HTR-8/SVneo (cell line): ENCODE results near the gene AGBL4.

Experiments
- DNase-seq: peaks from one replicate; pipeline ENCODE4 v3.0.0; 2011; ENCODE audit warnings: low spot score, mixed read lengths; ENCODE audit not compliant: insufficient read length
- FAIRE-seq: peaks from 2 replicates; lab custom pipeline; 2011; peaks lifted over from hg19 to GRCh38; lab: Jason Lieb, UNC

AGBL4 gene

GRCh38 chr1:48969971-48970370, 1053.8 kb downstream of the AGBL4 start:
- DNase-seq: no peak
- FAIRE-seq: no peak

- FAIRE-seq (no peak), DNase-seq (no peak)
Measured at GRCh38 chr1:48967318-48967717, 1056.4 kb downstream of the AGBL4 start.

GRCh38 chr1:48966583-48966982, 1057.2 kb downstream of the AGBL4 start:
- no peak for DNase-seq

GRCh38 chr1:48960320-48960719, 1063.4 kb downstream of the AGBL4 start:
- FAIRE-seq (no peak), DNase-seq (no peak)

More at GRCh38 chr1:48966583-48966982, 1057.2 kb downstream of the AGBL4 start:
- no peak for FAIRE-seq

GRCh38 chr1:48955774-48956173, 1068.0 kb downstream of the AGBL4 start:
- no peak for FAIRE-seq

GRCh38 chr1:48953617-48954016, 1070.1 kb downstream of the AGBL4 start:
- no peak for DNase-seq
- FAIRE-seq: no peak

More at GRCh38 chr1:48955774-48956173, 1068.0 kb downstream of the AGBL4 start:
- DNase-seq: no peak

- FAIRE-seq (no peak), DNase-seq (no peak)
Measured at GRCh38 chr1:48948562-48948961, 1075.2 kb downstream of the AGBL4 start.

GRCh38 chr1:48947761-48948537, 1075.8 kb downstream of the AGBL4 start:
- DNase-seq: no peak
- no peak for FAIRE-seq

- DNase-seq: no peak
- no peak for FAIRE-seq
Measured at GRCh38 chr1:48946070-48946469, 1077.7 kb downstream of the AGBL4 start.

GRCh38 chr1:48944811-48945210, 1078.9 kb downstream of the AGBL4 start:
- DNase-seq: no peak
- no peak for FAIRE-seq

GRCh38 chr1:48943826-48944225, 1079.9 kb downstream of the AGBL4 start:
- FAIRE-seq (no peak), DNase-seq (no peak)

- FAIRE-seq: no peak
- no peak for DNase-seq
Measured at GRCh38 chr1:48943393-48943792, 1080.4 kb downstream of the AGBL4 start.

GRCh38 chr1:48940962-48941732, 1082.6 kb downstream of the AGBL4 start:
- no peak for FAIRE-seq

GRCh38 chr1:48940354-48940753, 1083.4 kb downstream of the AGBL4 start:
- no peak for DNase-seq
- FAIRE-seq: no peak

More at GRCh38 chr1:48940962-48941732, 1082.6 kb downstream of the AGBL4 start:
- no peak for DNase-seq

- FAIRE-seq (no peak), DNase-seq (no peak)
Measured at GRCh38 chr1:48939828-48940227, 1083.9 kb downstream of the AGBL4 start.

- FAIRE-seq (no peak), DNase-seq (no peak)
Measured at GRCh38 chr1:48939042-48939441, 1084.7 kb downstream of the AGBL4 start.

GRCh38 chr1:48937732-48938131, 1086.0 kb downstream of the AGBL4 start:
- DNase-seq: no peak
- no peak for FAIRE-seq

GRCh38 chr1:48936436-48936835, 1087.3 kb downstream of the AGBL4 start:
- no peak for DNase-seq
- no peak for FAIRE-seq

- FAIRE-seq: no peak
- no peak for DNase-seq
Measured at GRCh38 chr1:48932366-48932765, 1091.4 kb downstream of the AGBL4 start.

- DNase-seq (no peak), FAIRE-seq (no peak)
Measured at GRCh38 chr1:48931506-48932192, 1092.1 kb downstream of the AGBL4 start.

GRCh38 chr1:48930011-48930410, 1093.7 kb downstream of the AGBL4 start:
- no peak for DNase-seq
- no peak for FAIRE-seq
